HG02588 (cell line): Measurements from ENCODE around the gene KNDC1.

Experiments
- ATAC-seq: cut with Tn5 transposase; IDR thresholded peaks from one replicate; pipeline ENCODE4 v1.9.1; 2021; ENCODE audit warnings: mild to moderate bottlenecking, moderate library complexity; ENCODE audit not compliant: unreplicated experiment

KNDC1 gene

DNA sequence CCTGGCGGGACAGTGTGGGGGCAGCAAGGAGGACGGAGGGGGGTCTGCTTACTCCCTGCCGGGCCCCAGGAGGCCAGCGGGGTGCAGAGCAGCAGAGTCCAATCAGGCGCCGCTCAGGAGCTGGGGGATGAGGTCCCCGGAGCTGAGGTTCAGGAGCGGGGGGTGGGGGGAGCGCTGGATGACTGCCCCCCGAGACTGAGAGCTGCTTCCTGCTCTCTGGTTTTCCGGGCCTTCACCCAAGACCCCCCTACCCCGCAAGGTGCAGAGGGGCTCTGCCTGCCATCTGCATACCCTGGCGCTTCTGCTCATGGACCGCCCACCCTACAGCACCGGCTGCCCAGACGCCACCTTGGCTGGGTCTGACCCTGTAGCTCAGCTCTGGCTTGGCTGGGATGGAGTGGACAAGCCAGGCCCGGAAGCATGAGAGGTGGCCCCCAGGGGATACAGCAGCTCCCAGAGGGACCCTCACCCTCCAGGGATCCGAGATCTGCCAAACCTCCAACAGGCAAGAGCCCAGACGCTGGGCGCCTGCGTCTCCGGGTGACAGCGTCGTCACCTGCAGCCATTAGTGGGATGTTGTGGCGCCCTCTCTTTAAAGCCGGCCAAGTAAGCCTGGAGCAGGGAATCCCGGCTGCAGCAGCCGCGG lies 930 bp downstream of the KNDC1 start:
- ATAC-seq: no peak

DNA sequence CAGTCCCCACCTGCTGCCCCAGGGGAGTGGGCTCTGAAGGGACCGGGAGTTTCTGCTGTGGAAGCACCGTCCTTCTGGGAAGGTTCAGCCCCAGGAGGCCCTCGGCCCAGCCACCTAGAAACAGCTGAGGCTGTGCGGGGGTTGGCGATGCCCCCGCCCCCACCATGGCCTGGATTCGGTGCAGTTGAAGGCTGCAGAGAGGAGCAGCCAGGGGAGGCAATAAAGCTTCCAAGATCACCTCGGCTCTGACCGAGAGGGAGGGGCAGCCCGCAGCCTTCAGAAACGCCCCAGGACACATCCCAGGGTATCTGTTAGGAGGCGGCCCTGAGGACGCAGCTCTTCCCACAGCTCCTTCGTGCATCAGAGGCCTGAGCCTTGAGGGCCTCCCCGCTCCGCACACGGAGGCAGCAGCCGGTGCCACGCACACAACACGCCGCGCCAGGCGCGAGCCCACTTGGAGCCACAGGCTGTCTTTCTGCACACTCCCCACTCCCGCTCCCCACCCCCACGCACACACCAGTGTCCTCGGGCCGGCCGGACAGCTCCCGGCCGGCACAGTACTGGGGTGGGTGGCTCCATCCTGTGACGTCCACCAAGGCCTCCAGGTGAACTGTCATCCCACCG lies 1.6 kb downstream of the KNDC1 start:
- no peak for ATAC-seq

DNA sequence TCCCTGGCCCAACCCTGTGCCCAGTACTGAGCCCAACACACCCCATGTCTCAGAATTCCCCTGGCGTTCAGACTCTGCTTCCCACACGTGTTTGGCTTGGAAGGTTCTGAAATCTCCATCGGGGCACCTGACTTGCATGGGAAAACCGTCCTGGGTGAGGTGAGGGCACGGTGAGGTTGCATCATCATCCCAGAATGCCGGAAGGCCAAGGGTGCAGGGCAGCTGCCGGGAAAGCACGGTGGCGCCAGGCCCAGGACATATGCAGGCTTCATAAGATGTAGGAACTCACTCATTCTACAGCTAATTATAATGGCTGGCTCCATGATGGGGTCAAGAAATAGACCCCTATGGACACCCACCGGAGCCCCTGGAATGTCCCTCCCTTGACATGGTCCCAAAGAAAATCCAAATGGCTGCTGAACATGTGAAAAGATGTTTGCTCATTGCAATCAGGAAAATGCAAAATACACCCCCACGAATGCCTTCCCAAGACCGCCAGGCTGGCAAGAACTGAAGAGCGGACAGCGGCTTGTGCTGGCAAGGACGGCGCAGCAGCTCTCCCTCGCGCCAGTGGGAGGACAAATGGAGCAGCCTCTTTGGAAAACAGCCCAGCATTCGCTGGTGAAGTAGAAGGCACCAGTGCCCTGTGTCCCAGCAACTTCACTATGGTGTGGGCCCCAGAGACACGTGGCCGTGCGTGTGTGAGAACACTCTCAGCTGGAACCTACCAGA lies 2.3 kb downstream of the KNDC1 start:
- ATAC-seq: no peak

DNA sequence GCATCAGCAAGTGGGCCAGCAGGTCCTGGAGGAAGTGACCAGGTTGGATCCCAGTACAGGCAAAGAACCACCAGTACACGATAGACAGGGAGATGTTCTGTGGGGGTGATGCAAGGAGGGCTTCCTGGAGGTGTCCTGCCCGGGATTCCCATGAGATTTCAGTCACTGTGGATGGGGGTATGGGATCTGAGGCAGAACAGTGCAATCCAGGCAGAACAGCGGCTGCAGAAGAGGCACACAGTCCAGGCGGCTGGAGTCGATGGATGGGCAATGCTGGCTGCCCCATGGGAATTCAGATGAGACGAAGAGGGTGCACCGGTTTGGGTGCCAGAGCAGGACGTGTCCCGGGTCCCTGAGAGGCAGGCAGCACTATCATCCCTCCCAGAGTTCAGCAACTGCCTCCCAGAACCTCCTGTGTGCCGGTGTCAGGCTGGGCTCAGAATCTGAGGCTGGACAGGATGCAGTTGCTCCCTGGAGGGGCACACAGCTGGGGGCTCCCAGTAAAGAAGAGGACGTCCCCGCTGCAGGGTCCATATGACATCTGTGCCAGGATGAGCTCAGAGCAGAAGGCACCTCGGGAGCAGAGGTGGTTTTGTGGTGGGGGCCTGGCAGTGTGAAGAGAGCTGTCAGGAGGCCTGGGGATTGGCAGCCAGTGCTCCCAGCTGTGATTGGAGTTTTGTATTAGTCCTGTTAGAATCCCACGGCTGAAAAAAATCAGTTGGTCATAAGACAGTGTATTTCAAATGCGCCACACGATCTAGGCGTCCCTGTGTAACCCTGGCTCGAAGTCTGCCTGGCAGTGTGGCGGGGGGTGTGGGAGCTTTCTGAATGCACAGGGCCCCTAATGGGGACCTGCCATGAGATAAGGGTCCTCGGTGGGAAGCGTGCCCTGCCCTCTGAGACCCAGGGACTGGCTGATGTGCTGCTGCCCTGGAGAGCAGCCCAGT lies 3.2 kb downstream of the KNDC1 start:
- no peak for ATAC-seq

DNA sequence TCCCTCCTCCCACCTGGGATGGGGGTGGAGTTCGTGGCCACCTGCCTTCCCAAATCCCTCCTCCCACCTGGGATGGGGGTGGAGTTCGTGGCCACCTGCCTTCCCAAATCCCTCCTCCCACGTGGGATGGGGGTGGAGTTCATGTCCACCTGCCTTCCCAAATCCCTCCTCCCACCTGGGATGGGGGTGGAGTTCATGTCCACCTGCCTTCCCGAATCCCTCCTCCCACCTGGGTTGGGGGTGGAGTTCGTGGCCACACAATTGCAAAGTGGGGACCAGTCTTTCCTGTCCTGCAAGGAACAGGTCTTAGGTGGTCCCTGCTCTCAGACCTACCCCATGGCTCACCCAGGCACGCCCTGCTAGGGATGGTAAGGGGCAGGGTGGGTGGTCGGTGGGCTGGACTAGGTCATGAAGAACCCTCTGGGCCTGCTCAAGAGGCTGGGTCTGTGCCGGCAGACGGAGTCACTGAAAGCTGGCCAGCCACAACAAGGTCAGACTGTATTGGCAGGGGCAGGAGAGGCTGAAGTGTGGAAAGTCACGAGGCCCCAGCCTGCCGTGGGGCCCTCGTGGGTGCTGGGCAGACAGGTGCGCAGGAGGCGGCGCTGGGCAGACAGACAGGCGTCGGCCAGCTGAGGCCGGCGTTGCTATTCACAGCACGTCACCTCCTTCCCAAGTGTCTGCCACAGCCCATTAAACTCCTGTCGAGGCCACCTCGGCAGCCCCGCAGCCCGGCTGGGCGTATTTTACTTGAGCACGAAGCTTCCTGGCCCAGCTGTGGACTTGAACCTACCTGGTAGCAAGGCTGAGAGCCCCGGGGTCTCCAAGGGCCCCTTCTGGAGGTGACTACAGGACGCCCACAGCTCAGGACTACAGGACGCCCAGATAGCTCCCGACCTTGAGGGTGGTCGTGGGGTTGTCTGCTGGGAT lies 4.1 kb downstream of the KNDC1 start:
- ATAC-seq: no peak

DNA sequence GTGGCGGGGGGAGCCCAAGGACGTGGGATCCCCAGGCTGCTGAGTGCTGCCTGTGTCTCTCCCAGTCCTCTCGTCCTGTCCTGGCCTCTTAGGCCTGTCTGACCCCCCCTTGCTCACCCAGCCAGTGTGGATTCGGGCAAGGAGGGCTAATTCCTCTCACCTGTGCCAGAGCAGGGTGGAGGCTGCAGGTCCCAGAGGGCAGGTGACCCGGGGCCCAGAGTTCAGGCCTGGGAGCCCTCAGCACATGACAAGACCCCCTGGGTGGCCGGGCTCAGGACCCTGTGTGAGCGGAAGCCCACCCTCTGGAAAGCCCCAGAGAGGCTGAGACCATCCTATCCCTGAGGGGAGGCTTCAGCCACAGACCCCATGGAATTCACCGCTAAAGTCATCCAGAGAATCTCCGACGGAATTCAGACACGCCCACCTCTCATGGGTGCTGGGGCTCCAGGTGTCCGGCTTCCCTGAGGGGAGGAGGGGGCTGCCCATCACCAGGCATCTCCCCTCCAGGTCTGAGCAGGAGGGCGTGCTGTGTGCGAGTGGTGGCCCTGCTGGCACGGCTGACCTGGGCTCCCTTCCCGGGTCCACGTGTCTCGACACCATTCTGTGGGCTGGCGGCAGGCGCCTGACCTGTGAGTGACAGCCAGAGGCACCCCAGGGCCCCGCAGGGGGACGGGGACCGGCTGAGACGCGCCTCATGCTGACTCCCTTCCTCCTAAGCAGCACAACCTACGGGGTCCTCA lies 5.0 kb downstream of the KNDC1 start:
- no peak for ATAC-seq

DNA sequence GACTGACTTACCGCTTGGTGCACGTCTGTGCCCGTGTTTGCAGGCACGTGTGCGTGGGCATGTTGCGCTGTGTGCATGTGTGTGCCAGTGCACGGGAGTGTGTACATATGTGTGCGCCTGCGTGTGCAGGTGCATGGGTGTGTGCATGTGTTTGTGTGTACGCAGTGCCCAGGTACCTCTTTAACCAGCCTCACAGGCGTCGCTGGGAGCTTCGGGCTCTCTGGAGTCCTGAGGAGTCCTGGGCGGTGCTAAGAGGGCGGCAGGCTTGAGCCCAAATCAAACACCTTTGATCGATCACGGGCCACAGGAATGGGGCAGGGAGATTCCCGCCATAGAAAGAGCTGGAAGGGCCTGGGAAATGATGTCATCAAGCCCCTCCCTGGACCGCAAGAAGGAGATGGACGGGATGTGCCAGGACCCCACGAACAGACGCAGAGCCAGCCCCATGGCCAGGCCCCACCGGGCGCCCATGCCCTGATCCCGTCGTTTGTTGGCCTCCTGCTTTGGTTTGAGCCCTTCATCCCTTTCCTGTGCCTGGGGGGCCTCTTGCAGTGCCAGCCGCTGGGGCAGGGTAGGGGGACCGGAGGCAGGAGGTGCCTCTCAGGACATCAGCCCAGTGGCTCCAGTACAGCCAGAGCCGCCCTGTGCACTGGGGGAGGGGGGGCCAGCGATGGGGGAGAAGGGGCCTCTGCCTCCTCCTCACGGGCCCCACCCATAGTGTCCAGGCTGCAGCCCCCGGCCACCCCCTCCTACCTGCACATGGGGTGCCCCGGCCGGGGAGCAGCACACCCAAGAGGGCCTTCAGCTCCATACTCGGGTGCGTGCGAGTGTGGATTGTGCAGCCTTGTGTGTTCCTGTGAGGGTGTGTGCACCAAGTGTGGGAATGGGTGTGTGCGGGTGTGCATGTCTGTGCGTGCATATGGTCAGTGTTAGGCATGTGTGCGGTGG lies 5.8 kb downstream of the KNDC1 start:
- no peak for ATAC-seq

DNA sequence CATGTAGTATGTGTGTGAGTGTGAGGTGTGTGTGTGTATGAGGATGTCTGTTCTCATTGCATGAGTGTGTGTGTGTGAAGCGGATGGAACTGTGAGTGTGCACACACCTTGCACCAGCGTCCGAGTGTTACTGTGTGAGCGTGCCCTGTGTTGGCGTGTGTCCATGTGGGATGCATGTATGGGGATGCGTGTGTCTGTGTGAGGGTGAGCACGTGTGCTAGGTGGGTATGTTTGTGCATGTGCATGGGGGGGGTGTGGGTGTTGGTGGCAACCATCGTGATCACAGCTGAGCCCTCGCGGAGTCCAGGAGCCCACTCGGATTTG lies 6.4 kb downstream of the KNDC1 start:
- ATAC-seq: no peak

DNA sequence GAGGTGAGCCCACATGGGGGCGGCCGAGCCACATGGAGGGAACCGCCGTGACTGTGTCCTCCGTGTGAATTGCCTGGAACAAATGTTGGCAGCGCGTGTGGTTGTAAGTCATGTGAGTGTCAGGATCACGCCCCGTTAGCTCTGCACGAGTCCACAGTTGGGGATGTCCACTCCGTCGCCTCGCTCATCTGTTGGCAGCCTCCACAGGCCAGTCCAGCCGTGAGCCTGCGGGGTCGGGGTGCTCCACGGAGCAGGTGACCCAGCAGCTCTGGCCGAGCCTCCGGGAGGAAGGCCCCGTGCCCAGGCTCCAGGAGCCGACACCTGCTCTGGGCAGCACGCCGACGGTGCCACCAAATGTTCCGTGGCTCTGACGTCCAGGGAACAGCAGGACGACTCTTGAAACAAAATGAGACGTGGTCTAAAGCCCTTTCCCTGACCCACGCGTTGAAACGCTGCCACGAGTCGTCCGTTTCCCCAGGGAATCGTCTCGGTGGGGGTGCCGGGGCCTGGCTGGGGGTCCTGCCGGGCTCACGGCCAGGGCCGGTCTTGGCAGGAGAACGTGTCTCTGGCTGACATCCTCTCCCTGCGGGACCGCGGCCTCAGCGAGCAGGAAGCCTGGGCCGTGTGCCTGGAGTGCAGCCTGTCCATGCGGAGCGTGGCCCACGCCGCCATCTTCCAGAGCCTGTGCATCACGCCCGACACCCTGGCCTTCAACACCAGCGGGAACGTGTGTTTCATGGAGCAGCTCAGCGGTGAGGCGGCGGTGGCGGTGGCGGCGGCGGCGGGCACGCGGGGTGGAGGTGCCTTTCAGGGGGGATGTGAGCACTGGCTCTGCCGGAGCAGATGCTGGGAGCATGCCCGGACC lies 7.0 kb downstream of the KNDC1 start:
- ATAC-seq: no peak

DNA sequence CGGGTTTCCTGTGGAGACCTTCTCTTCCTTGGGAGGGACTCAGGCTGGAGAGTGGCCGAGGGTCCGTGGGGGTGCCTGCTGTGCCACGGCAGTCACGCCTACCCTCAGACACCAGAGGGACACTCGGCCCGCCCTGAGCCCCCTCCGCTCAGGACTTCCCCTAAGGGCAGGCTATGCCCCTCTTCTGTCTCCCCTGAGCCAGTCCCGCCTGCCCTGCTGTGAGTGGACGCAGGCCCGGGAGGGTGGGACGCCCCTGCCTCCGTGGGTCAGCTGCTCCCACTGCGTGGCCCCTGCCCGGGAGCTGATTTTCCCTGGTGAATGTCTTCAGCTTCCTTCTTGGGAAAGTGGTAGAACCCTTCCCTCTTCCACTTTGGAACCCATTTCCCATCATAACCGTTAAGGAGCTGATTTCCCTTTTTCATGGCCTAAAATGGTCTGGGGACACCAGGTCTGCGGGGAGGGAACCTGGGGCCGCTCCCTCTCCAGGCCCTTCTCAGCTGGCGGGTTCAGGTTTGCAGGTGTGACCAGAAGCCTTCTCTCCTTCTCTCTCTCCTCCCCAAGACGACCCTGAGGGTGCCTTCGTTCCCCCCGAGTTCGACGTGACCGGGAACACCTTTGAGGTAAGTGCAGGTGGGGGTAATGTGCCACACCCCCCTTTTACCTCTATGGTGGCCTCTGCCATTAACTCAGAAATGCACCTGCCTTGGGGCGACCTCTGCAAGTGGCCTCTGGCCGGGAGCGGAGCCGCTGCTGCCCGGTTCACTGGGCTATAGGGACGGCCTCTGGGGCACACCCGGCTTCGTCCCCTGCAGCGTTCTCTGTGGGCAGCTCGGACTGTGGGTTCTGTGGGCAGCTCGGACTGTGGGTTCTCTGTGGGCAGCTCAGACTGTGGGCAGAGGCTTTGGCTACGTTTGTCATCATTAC lies 7.9 kb downstream of the KNDC1 start:
- ATAC-seq: no peak

DNA sequence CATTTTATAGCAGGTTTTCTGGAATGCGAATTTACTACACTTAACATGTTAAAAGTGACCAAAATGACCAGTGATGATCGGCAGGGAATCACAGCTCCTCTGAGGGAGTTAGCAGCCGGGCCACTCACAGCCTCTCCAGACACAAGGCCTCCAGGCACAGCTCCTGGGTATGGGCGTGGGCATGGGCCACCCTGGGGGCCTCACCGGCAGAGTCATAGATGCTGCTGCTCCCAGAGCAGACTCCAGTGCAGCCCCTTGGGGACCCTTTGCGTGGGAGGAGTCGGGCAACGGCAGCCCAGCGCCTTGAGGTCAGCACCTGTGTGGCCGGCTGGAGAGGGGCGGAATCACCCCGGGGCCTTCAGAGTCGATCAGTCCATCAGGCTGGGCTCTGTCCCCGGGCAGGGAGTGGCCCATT lies 8.6 kb downstream of the KNDC1 start:
- ATAC-seq: no peak

DNA sequence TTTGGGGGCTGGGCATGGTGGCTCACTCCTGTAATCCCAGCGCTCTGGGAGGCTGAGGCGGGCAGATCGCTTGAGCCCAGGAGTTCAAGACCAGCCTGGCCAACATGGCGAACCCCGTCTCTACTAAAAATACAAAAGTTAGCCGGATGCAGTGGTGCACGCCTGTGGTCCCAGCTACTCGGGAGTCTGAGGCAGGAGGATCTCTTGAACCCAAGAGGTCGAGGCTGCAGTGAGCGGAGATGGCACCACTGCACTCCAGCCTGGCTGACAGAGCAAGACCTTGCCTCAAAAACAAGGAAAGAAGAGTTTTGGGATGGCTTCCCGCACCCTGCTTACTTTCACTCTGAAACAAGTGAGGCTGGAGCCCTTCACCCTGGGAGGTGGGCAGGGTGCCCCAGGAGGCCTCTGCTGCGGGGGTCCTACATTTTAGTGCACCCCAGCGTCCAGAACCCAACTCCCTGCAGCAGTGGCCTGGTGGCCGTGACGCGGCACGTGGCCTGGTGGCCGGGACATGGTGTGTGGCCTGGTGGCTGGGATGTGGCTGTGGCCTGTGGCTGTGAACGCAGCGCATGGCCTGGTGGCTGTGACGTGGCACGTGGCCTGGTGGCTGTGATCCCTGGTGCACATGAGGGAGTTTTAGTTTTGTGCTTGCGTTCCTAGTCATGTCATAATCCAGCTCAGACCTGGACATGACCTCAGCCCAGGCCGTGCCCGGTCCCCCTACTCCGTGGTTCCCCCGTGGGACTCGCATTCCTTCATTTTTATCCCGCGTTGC lies 9.3 kb downstream of the KNDC1 start:
- no peak for ATAC-seq

DNA sequence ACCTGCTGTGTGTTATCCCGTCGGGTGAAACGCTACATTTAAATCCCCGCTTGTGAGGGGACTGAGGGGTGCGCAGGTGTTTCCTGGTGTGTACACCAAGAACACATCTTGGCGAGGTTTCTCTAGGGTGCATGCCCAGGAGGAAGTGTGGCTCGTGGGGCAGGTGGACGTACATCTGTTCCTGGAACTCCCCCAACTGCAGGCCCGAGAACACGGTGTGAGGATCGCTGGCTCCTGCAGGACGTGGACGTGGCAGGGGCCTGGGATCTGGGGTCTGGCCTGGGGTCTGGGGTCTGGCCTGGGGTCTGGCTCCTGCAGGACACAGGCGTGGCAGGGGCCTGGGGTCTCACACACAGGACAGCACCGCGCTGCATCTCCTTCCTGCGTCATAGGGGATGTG lies 10.1 kb downstream of the KNDC1 start:
- ATAC-seq: no peak

DNA sequence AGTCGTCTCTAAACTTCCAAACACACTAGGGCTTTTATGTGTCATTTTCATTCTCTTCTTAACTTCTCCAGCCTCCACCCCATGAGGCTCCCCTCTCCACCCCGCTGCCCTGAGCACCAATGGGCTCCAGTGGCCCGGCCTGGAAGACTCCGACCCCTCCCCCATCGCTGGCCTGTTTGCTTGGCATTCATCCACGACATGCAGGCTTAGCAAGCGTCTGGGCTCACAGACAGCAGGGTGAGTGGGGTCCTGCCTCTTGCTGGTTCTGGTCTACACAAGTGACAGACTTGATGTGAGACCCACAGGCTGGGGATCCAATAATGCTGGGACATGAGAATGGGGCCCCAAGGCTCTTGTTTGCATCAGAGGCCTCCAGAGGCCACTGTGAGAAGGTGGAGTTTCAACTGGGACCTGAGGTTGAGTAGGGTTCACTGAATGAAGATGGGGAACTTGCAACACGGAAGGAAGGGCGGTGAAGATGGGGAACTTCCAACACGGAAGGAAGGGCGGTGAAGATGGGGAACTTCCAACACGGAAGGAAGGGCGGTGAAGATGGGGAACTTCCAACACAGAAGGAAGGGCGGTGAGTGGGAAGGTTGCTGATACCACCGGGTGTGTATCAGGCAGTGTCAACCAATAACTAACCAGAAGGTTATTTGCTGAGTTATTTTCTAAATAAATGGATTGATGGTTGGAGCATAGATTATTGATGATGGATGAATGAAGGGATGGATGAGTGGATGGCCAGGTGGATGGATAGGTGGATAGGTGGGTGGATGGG lies 14.0 kb downstream of the KNDC1 start:
- no peak for ATAC-seq

DNA sequence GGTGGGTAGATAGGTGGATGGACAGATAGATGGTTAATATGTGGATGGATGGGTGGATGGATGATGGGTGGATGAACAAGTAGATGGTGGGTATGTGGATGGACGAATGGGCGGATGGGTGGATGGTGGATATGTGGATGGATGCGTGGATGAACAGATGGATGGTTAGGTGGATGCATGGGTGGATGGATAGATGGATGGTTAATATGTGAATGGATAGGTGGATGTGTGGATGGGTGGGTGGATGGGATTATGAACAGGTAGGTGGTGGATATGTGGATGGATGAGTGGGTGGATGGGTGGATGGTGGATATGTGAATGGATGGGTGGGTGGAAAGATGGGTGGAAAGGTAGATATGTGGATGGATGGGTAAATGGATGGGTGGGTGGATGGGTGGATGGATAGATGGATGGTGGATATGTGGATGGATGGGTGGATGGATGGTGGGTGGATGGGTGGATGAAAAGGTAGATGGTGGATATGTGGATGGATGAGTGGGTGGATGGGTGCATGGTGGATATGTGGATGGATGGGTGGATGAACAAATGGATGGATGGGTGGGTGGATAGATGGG lies 14.8 kb downstream of the KNDC1 start:
- ATAC-seq: no peak
